CD14-positive monocyte (primary cell): ENCODE data around the gene IL11RA. TPM values are rescaled to one million over a fixed set of nuclear protein-coding genes. Genes with fewer than 3 reads are reported as not detected.

Source experiments
- DNase-seq, 3 donors: peaks; one replicate each; pipeline ENCODE4 v3.0.0-alpha.2; 2011 to 2022
- H2AFZ ChIP-seq: 2 replicates; pipeline ENCODE4 v1.6.0; 2012; ENCODE audit warnings: mild to moderate bottlenecking, low read depth, low read length, inconsistent platforms; ENCODE audit not compliant: insufficient read depth, poor library complexity, severe bottlenecking
- H3K27ac ChIP-seq, 2 donors: 1 replicate in 1 of 2; 2 replicates in 1 of 2; pipeline ENCODE4 v1.5.1; 2012 to 2013; ENCODE audit warnings: low read length in 2 of 2, control low read depth in 1 of 2, inconsistent platforms in 1 of 2, low read depth in 1 of 2, mild to moderate bottlenecking in 1 of 2
- H3K27me3 ChIP-seq, 2 donors: one replicate each; pipeline versions ENCODE4 v1.6.0 to v1.6.1; 2011 to 2013; ENCODE audit warnings: low read length in 2 of 2; ENCODE audit not compliant: control insufficient read depth in 2 of 2, insufficient read depth in 2 of 2
- H3K36me3 ChIP-seq, 2 donors: replicated peaks in 1 of 2; 1 replicate in 1 of 2; 2 replicates in 1 of 2; pipeline versions ENCODE4 v1.5.1 to v1.6.1; 2012 to 2013; ENCODE audit warnings: low read length in 2 of 2, control low read depth in 1 of 2, inconsistent platforms in 1 of 2, mild to moderate bottlenecking in 1 of 2; ENCODE audit not compliant: insufficient read depth in 2 of 2, control insufficient read depth in 1 of 2
- H3K4me1 ChIP-seq, 2 donors: 1 replicate in 1 of 2; 2 replicates in 1 of 2; pipeline versions ENCODE4 v1.5.1 to v1.6.1; 2012 to 2013; ENCODE audit warnings: low read length in 2 of 2, control low read depth in 1 of 2, inconsistent platforms in 1 of 2, mild to moderate bottlenecking in 1 of 2, moderate library complexity in 1 of 2; ENCODE audit not compliant: insufficient read depth in 2 of 2, control insufficient read depth in 1 of 2
- H3K4me2 ChIP-seq: replicated peaks from 2 replicates; pipeline ENCODE3; 2012; ENCODE audit warnings: low read length, moderate library complexity, mild to moderate bottlenecking; ENCODE audit not compliant: poor library complexity, severe bottlenecking; ENCODE audit errors: extremely low read depth
- H3K4me3 ChIP-seq, 3 experiments: fragments of 200-600 bp in 1 of 3; sonication (generic) in 1 of 3; replicated peaks in 1 of 3; 1 replicate in 2 of 3; 2 replicates in 1 of 3; pipeline ENCODE4 v1.5.1; 2011 to 2013; ENCODE audit warnings: low read length in 3 of 3, mild to moderate bottlenecking in 3 of 3, control low read depth in 2 of 3, low read depth in 2 of 3, inconsistent platforms in 1 of 3, moderate library complexity in 1 of 3
- H3K79me2 ChIP-seq: 2 replicates; pipeline ENCODE4 v1.6.0; 2012; ENCODE audit warnings: mild to moderate bottlenecking, control low read depth, inconsistent platforms, low read length, moderate library complexity; ENCODE audit not compliant: insufficient read depth
- H3K9ac ChIP-seq: 2 replicates; pipeline ENCODE4 v1.6.0; 2017; ENCODE audit warnings: low read length, mild to moderate bottlenecking; ENCODE audit not compliant: insufficient read depth, poor library complexity, severe bottlenecking
- H3K9me3 ChIP-seq, 2 donors: replicated peaks in 1 of 2; 1 replicate in 1 of 2; 2 replicates in 1 of 2; pipeline versions ENCODE4 v1.5.1 to v1.6.1; 2012 to 2013; ENCODE audit warnings: low read length in 2 of 2, control low read depth in 1 of 2; ENCODE audit not compliant: control insufficient read depth in 1 of 2, insufficient read depth in 1 of 2
- H4K20me1 ChIP-seq: 2 replicates; pipeline ENCODE4 v1.6.0; 2012; ENCODE audit warnings: mild to moderate bottlenecking, low read length, control low read depth, moderate library complexity; ENCODE audit not compliant: insufficient read depth
- H3K27ac Mint-ChIP-seq, 7 donors: one replicate each; pipeline ENCODE4 v1.8.0; 2020; ENCODE audit warnings: mild to moderate bottlenecking in 7 of 7, mixed read lengths in 7 of 7, moderate library complexity in 6 of 7, inconsistent platforms in 2 of 7
- H3K27me3 Mint-ChIP-seq, 3 donors: one replicate each; pipeline ENCODE4 v1.8.0; 2021 to 2022; ENCODE audit warnings: low read depth in 3 of 3, mild to moderate bottlenecking in 3 of 3, mixed read lengths in 3 of 3, moderate library complexity in 3 of 3, inconsistent platforms in 1 of 3
- H3K36me3 Mint-ChIP-seq, 2 donors: one replicate each; pipeline ENCODE4 v1.8.0; 2020; ENCODE audit warnings: mixed read lengths in 2 of 2, inconsistent platforms in 1 of 2, mild to moderate bottlenecking in 1 of 2
- H3K4me1 Mint-ChIP-seq: one replicate; pipeline ENCODE4 v1.8.0; 2020; ENCODE audit warnings: mild to moderate bottlenecking, mixed read lengths
- H3K4me3 Mint-ChIP-seq, 2 donors: one replicate each; pipeline ENCODE4 v1.8.0; 2020; ENCODE audit warnings: mild to moderate bottlenecking in 2 of 2, mixed read lengths in 2 of 2, moderate library complexity in 1 of 2
- H3K9me3 Mint-ChIP-seq, 7 donors: one replicate each; pipeline ENCODE4 v1.8.0; 2020 to 2022; ENCODE audit warnings: mixed read lengths in 7 of 7, mild to moderate bottlenecking in 6 of 7, moderate library complexity in 6 of 7, inconsistent platforms in 2 of 7
- CTCF ChIP-seq: fragments of 200-600 bp; IDR thresholded peaks from one replicate; pipeline ENCODE4 v1.8.0; 2022; ENCODE audit warnings: antibody characterized with exemption, mild to moderate bottlenecking
- WGBS: methylation state at CpG from one replicate; pipeline ENCODE4 v1.1.5; 2013; ENCODE audit warnings: missing lambda C conversion rate; ENCODE audit not compliant: insufficient coverage; 5-methylcytosine and 5-hydroxymethylcytosine counted together
- intact Hi-C, 2 donors: fragments of 100-400 bp; cut with micrococcal nuclease; formaldehyde crosslinking; loops; one replicate each; pipeline versions ENCODE4 v1.15.0 to v1.15.1; 2023
- polyA plus RNA-seq, 3 donors: library from polyadenylated mRNA; depleted of rRNA in 1 of 3; unstranded in 2 of 3; stranded (reverse) in 1 of 3; fragments of 300-500 nt in 2 of 3; fragments of >200 nt in 1 of 3; fragmentation: Illumina TruSeq in 2 of 3; gene quantifications; 1 replicate in 2 of 3; 2 replicates in 1 of 3; pipeline ENCODE4 v1.2.3, GENCODE V29; 2012 to 2021

The IL11RA gene
- polyA plus RNA-seq, 3 donors: 2.8 to 39.1 (median 4.1) TPM

- Histone ChIP-seq H3K4me2 (no peak overlapping the region), H3K27me3 (no peaks in the 10 kb centered on the region), H3K9me3 (no peaks in the 10 kb centered on the region), H3K79me2 (peaks cover 4% of the 10 kb centered on the region), H3K4me3 (no peak overlapping the region), H3K36me3 (peaks cover 18 to 30% of the 10 kb centered on the region in 2 donors), H3K4me1 (peaks cover 21 to 29% of the 10 kb centered on the region in 2 donors), H3K9ac (no peak overlapping the region), H4K20me1 (peaks cover 14% of the 10 kb centered on the region), H2AFZ (no peak overlapping the region), H3K27ac (no peak overlapping the region)
- no peak for DNase-seq
- Mint-ChIP-seq H3K9me3 (peaks cover 0 to 4% (median 0%) of the 10 kb centered on the region in 7 donors), H3K4me1 (peaks cover 43% of the 10 kb centered on the region), H3K27ac (no peak overlapping the region), H3K27me3 (peaks cover 6 to 14% (median 8%) of the 10 kb centered on the region in 3 donors), H3K36me3 (peaks cover 34 to 44% of the 10 kb centered on the region in 2 donors), H3K4me3 (no peak overlapping the region)
- no peak for TF ChIP-seq CTCF
- intact Hi-C loops: no loop called here
- WGBS: 100% methylated on average over 1 of the region's 5 CpGs
These were observed 1.2 kb upstream of the IL11RA start for GRCh38 chr9:34650816-34651215.

- H3K4me1 Mint-ChIP-seq: peaks cover 41% of the 10 kb centered on the region
- 100% methylated on average over 1 of the region's 4 CpGs for WGBS
- H3K9me3 Mint-ChIP-seq: peaks cover 0 to 4% (median 0%) of the 10 kb centered on the region in 7 donors
These were observed 664 bp upstream of the IL11RA start for GRCh38 chr9:34651321-34651720.

More at GRCh38 chr9:34651321-34651720, 664 bp upstream of the IL11RA start:
- H2AFZ ChIP-seq: no peak overlapping the region
- H3K9ac ChIP-seq: no peak overlapping the region
- TF ChIP-seq CTCF: no peak
- peaks cover 18 to 30% of the 10 kb centered on the region in 2 donors for H3K36me3 ChIP-seq
- H3K4me2 ChIP-seq: no peak overlapping the region
- no peak overlapping the region for H3K4me3 Mint-ChIP-seq
- peaks cover 14% of the 10 kb centered on the region for H4K20me1 ChIP-seq
- no peak for DNase-seq
- H3K27me3 Mint-ChIP-seq: peaks cover 6 to 14% (median 8%) of the 10 kb centered on the region in 3 donors
- intact Hi-C loops: no loop called here
- no peak overlapping the region for H3K4me3 ChIP-seq
- H3K27ac Mint-ChIP-seq: no peak overlapping the region
- H3K9me3 ChIP-seq: no peaks in the 10 kb centered on the region
- no peaks in the 10 kb centered on the region for H3K27me3 ChIP-seq
- H3K4me1 ChIP-seq: peaks cover 17 to 25% of the 10 kb centered on the region in 2 donors
- no peak overlapping the region for H3K27ac ChIP-seq
- H3K79me2 ChIP-seq: peaks cover 4% of the 10 kb centered on the region
- peaks cover 34 to 44% of the 10 kb centered on the region in 2 donors for H3K36me3 Mint-ChIP-seq
